GM12878 (cell line): ENCODE results near the gene EYA4. TPM values are rescaled to one million over a fixed set of nuclear protein-coding genes. Genes with fewer than 3 reads are reported as not detected.

ENCODE experiments used
- ATAC-seq: fragments of 200-7000 bp; cut with Tn5 transposase; 3 replicates; pipeline ENCODE4 v1.9.1; 2020; ENCODE audit warnings: mild to moderate bottlenecking, moderate library complexity
- BruUV-seq: library from RNA; stranded (reverse); fragments of 400-500 nt; replicated peaks from 2 replicates; lab custom pipeline; 2021; lab: Mats Ljungman, UMichigan
- CTCF ChIA-PET: fragments of 300-600 bp; sonication (Branson Sonifier 250); formaldehyde crosslinking; extraction: SDS; loops from one replicate; lab custom pipeline; 2021; ENCODE audit warnings: inconsistent platforms; lab: Yijun Ruan, JAX
- POLR2A ChIA-PET: fragments of 350-600 bp; formaldehyde crosslinking; extraction: SDS; loops from one replicate; lab custom pipeline; 2021; ENCODE audit warnings: inconsistent platforms; lab: Charles Lee
- RAD21 ChIA-PET: fragments of 300-600 bp; sonication (Branson Sonifier 250); formaldehyde crosslinking; loops from one replicate; lab custom pipeline; 2023; ENCODE audit warnings: antibody characterized with exemption; ENCODE audit not compliant: unreplicated experiment; lab: Charles Lee
- SMC1A ChIA-PET: fragments of 300-600 bp; sonication (Branson Sonifier 250); formaldehyde crosslinking; loops from one replicate; lab custom pipeline; 2023; ENCODE audit not compliant: unreplicated experiment, uncharacterized antibody; lab: Charles Lee
- DNase-seq: peaks from one replicate; pipeline ENCODE4 v3.0.0-alpha.2; 2011; ENCODE audit warnings: low read depth, low spot score
- FAIRE-seq: peaks from 3 replicates; lab custom pipeline; 2011; peaks lifted over from hg19 to GRCh38; lab: Jason Lieb, UNC
- H2AFZ ChIP-seq: 2 replicates; pipeline ENCODE4 v1.6.0; 2011; ENCODE audit warnings: low read depth, low read length, control low read depth; ENCODE audit not compliant: control insufficient read depth
- H3K27ac ChIP-seq: 2 replicates; pipeline ENCODE4 v1.5.1; 2011; ENCODE audit warnings: control low read depth; ENCODE audit not compliant: control insufficient read depth, insufficient read depth
- H3K27me3 ChIP-seq, 2 experiments: replicated peaks in 1 of 2; 2 replicates each; pipeline versions ENCODE4 v1.6.0 to v1.6.1; 2011; ENCODE audit warnings: low read length in 1 of 2; ENCODE audit not compliant: control insufficient read depth in 2 of 2, insufficient read depth in 2 of 2
- H3K36me3 ChIP-seq, 2 experiments: 2 replicates each; pipeline ENCODE4 v1.5.1; 2011; ENCODE audit warnings: low read length in 1 of 2; ENCODE audit not compliant: control insufficient read depth in 2 of 2, insufficient read depth in 2 of 2
- H3K4me1 ChIP-seq: 2 replicates; pipeline ENCODE4 v1.6.1; 2011; ENCODE audit warnings: mild to moderate bottlenecking, low read length, moderate library complexity, mixed read lengths; ENCODE audit not compliant: control insufficient read depth, insufficient read depth
- H3K4me2 ChIP-seq: 2 replicates; pipeline ENCODE4 v1.6.0; 2011; ENCODE audit warnings: control low read depth; ENCODE audit not compliant: control insufficient read depth, insufficient read depth
- H3K4me3 ChIP-seq: fragments of 200-600 bp; sonication (generic); 2 replicates; pipeline ENCODE4 v1.5.1; 2016
- H3K79me2 ChIP-seq: 2 replicates; pipeline ENCODE4 v1.6.0; 2011; ENCODE audit warnings: low read length; ENCODE audit not compliant: control insufficient read depth, insufficient read depth
- H3K9ac ChIP-seq: 2 replicates; pipeline ENCODE4 v1.8.0; 2011; ENCODE audit warnings: low read length, control low read depth, mixed read lengths; ENCODE audit not compliant: control insufficient read depth, insufficient read depth
- H3K9me3 ChIP-seq: replicated peaks from 3 replicates; pipeline ENCODE4 v1.5.1; 2011; ENCODE audit warnings: mild to moderate bottlenecking, low read length; ENCODE audit not compliant: control insufficient read depth, insufficient read depth
- H4K20me1 ChIP-seq: 2 replicates; pipeline ENCODE4 v1.6.0; 2011; ENCODE audit not compliant: control insufficient read depth, insufficient read depth
- BRCA1 ChIP-seq: IDR thresholded peaks from 2 replicates; pipeline ENCODE4 v1.6.1; 2011; ENCODE audit warnings: low read depth, low read length, improper control_type of control experiment
- CREM ChIP-seq: IDR thresholded peaks from 2 replicates; pipeline ENCODE4 v1.6.1; 2014; ENCODE audit warnings: antibody characterized with exemption, low read depth
- CTCF ChIP-seq, 3 experiments: IDR thresholded peaks in 2 of 3; conservative IDR thresholded peaks in 1 of 3; 2 replicates each; pipeline ENCODE4 v1.5.1; 2011; ENCODE audit warnings: low read depth in 3 of 3, low read length in 3 of 3, mild to moderate bottlenecking in 3 of 3, control low read depth in 2 of 3, moderate library complexity in 2 of 3, inconsistent platforms in 1 of 3, mixed read lengths in 1 of 3; ENCODE audit not compliant: control insufficient read depth in 2 of 3, insufficient read depth in 1 of 3; ENCODE audit errors: extremely low read depth in 1 of 3
- HDAC2 ChIP-seq: fragments of 200-600 bp; sonication (generic); IDR thresholded peaks from 2 replicates; pipeline ENCODE4 v1.6.1; 2017
- HDGF ChIP-seq: fragments of 450-650 bp; IDR thresholded peaks from 2 replicates; pipeline ENCODE4 v1.6.1; 2016; ENCODE audit warnings: antibody characterized with exemption
- KAT2A ChIP-seq: conservative IDR thresholded peaks from 2 replicates; pipeline ENCODE4 v1.6.1; 2011; ENCODE audit warnings: low read depth, low read length; ENCODE audit not compliant: control insufficient read depth
- NR2F1 ChIP-seq: fragments of 450-650 bp; conservative IDR thresholded peaks from 2 replicates; pipeline ENCODE4 v1.6.1; 2017; ENCODE audit warnings: mild to moderate bottlenecking
- RB1 ChIP-seq: fragments of 450-650 bp; formaldehyde crosslinking; IDR thresholded peaks from 2 replicates; pipeline ENCODE4 v1.6.1; 2017; ENCODE audit warnings: mild to moderate bottlenecking, borderline replicate concordance
- YBX1 ChIP-seq: fragments of 450-650 bp; IDR thresholded peaks from 2 replicates; pipeline ENCODE4 v1.6.1; 2016; ENCODE audit warnings: antibody characterized with exemption
- ZNF592 ChIP-seq: fragments of 450-650 bp; IDR thresholded peaks from 2 replicates; pipeline ENCODE4 v1.6.1; 2017; ENCODE audit warnings: mild to moderate bottlenecking, moderate library complexity
- WGBS: methylation state at CpG from one replicate; pipeline ENCODE4 v1.1.6; 2016; ENCODE audit warnings: low lambda C conversion rate; ENCODE audit not compliant: insufficient replicate concordance, insufficient coverage; ENCODE audit errors: missing lambda C conversion rate; 5-methylcytosine and 5-hydroxymethylcytosine counted together
- in situ Hi-C: fragments of 300-500 bp; cut with MboI; formaldehyde crosslinking; loops from 9 replicates; pipeline ENCODE4 v1.14.3; 2018; ENCODE audit warnings: mixed read lengths
- intact Hi-C: fragments of 100-400 bp; cut with micrococcal nuclease; formaldehyde crosslinking; loops from one replicate; pipeline ENCODE4 v1.14.2; 2022; ENCODE audit not compliant: unreplicated experiment
- polyA plus RNA-seq, 11 experiments: library from polyadenylated mRNA; depleted of rRNA in 4 of 11; unstranded in 6 of 11; stranded (reverse) in 5 of 11; fragments of >200 nt; fragmentation: Nextera tagmentation in 4 of 11; fragmentation: Illumina TruSeq in 1 of 11; extraction: Ambion mirVana in 4 of 11; extraction: Trizol in 1 of 11; gene quantifications; 1 replicate in 1 of 11; 2 replicates in 10 of 11; pipeline versions ENCODE4 v1.2.1 to v1.2.3, GENCODE V29; 2011 to 2016; ENCODE audit warnings: inconsistent platforms in 2 of 11, missing spikeins in 2 of 11, low read depth in 1 of 11
- total RNA-seq, 4 experiments: library from RNA; depleted of rRNA in 3 of 4; stranded (reverse); fragments of >200 nt in 3 of 4; fragmentation: Illumina TruSeq in 1 of 4; extraction: Trizol in 1 of 4; gene quantifications; 2 replicates each; pipeline versions ENCODE4 v1.2.1 to v1.2.3, GENCODE V29; 2013 to 2021

Gene EYA4
- total and polyA plus RNA-seq, 10 of the 15 experiments (the other 5 are each of a cell fraction or from before 2014, with no cell fraction given): 0.02 TPM; not detected in 9

- intact Hi-C loops (no loop called here), in situ Hi-C loops (no loop called here)
- no peaks in the 10 kb centered on the region for H3K27me3 ChIP-seq
- TF ChIP-seq KAT2A (no peak), RB1 (no peak), YBX1 (no peak), HDAC2 (no peak), HDGF (no peak), NR2F1 (no peak), ZNF592 (no peak), CTCF (IDR thresholded peaks at IDR 0.05 in 2 of 3, conservative IDR thresholded peaks at IDR 0.05 in 1 of 3; ENCODE audit: control insufficient read depth in 2 of 3, extremely low read depth in 1 of 3, insufficient read depth in 1 of 3, low read depth in 3 of 3, low read length in 3 of 3) (no peak), CREM (no peak), BRCA1 (no peak)
- no peaks in the 10 kb centered on the region for H3K4me1 ChIP-seq
- no peaks in the 10 kb centered on the region for H3K9me3 ChIP-seq
- no TSS peak for BruUV-seq
- FAIRE-seq (no peak), ATAC-seq (no peak), DNase-seq (no peak)
- no peaks in the 10 kb centered on the region for H3K79me2 ChIP-seq
- RAD21 ChIA-PET: no interaction called here
- H3K27ac ChIP-seq: no peak overlapping the region
- H3K4me2 ChIP-seq: no peak overlapping the region
- no peak overlapping the region for H3K9ac ChIP-seq
- H4K20me1 ChIP-seq: no peaks in the 10 kb centered on the region
- no peak overlapping the region for H3K4me3 ChIP-seq
- no peaks in the 10 kb centered on the region for H3K36me3 ChIP-seq
- SMC1A ChIA-PET: no interaction called here
- CTCF ChIA-PET: no interaction called here
- POLR2A ChIA-PET: no interaction called here
- no peak overlapping the region for H2AFZ ChIP-seq
- WGBS: 0% methylated on average over 1 of the region's 1 CpG
These were observed 254.2 kb downstream of the EYA4 start for GRCh38 chr6:133495205-133495903.
